ENCODE results near the gene SLC34A2.
"Not testable (repeated sequence)": the region's sequence is repeated elsewhere in the genome, so short reads cannot be mapped to it uniquely, and the experiment has no call there.

SLC34A2 gene

GRCh38 chr4:25654971-25655963 lies at the start of gene SLC34A2:
SLC34A2 (plus strand) TSS chr4:25655851; CDS start chr4:25662501, 6,650 bp downstream.
- no peak for DNase-seq

GRCh38 chr4:25608644-25609043 lies 47.0 kb upstream of the SLC34A2 start:
- DNase-seq: no peak

GRCh38 chr4:25609976-25610375 lies 45.7 kb upstream of the SLC34A2 start:
- DNase-seq: no peak

GRCh38 chr4:25613613-25614012 lies 42.0 kb upstream of the SLC34A2 start:
- DNase-seq: not testable (repeated sequence)

- DNase-seq: no peak
These were observed 40.8 kb upstream of the SLC34A2 start for GRCh38 chr4:25614807-25615206.

- no peak for DNase-seq
These were observed 34.4 kb upstream of the SLC34A2 start for GRCh38 chr4:25621027-25621930.

GRCh38 chr4:25624616-25625015 lies 31.0 kb upstream of the SLC34A2 start:
- DNase-seq: no peak

GRCh38 chr4:25628451-25628850 lies 27.2 kb upstream of the SLC34A2 start:
- no peak for DNase-seq

- DNase-seq: no peak
These were observed 23.5 kb upstream of the SLC34A2 start for GRCh38 chr4:25632135-25632534.

- no peak for DNase-seq
These were observed 22.1 kb upstream of the SLC34A2 start for GRCh38 chr4:25633541-25633940.

- DNase-seq: no peak
These were observed 20.1 kb upstream of the SLC34A2 start for GRCh38 chr4:25635501-25635900.

GRCh38 chr4:25637581-25638220 lies 17.9 kb upstream of the SLC34A2 start:
- DNase-seq: no peak

GRCh38 chr4:25638221-25638601 lies 17.4 kb upstream of the SLC34A2 start:
- no peak for DNase-seq

- no peak for DNase-seq
These were observed 16.8 kb upstream of the SLC34A2 start for GRCh38 chr4:25638806-25639205.

GRCh38 chr4:25650311-25650710 lies 5.3 kb upstream of the SLC34A2 start:
- no peak for DNase-seq

- no peak for DNase-seq
These were observed 4.0 kb upstream of the SLC34A2 start for GRCh38 chr4:25651682-25652081.

GRCh38 chr4:25654031-25654970 lies 1.4 kb upstream of the SLC34A2 start:
- no peak for DNase-seq

- DNase-seq: no peak
These were observed 380 bp downstream of the SLC34A2 start for GRCh38 chr4:25656031-25656430.

GRCh38 chr4:25658357-25658771 lies 2.7 kb downstream of the SLC34A2 start:
- no peak for DNase-seq

- no peak for DNase-seq
These were observed 3.1 kb downstream of the SLC34A2 start for GRCh38 chr4:25658777-25659176.

- not testable (repeated sequence) for DNase-seq
These were observed 5.8 kb downstream of the SLC34A2 start for GRCh38 chr4:25661441-25661840.

GRCh38 chr4:25662306-25662705 lies 6.7 kb downstream of the SLC34A2 start:
- DNase-seq: no peak
